Astrocyte of the hippocampus (primary cell): ENCODE data around the gene ANK3.

Source experiments
- DNase-seq: peaks from one replicate; pipeline ENCODE4 v3.0.0; 2011; ENCODE audit warnings: low read depth, low spot score

The ANK3 gene

GRCh38 chr10:60377955-60378354 is 11.7 kb downstream of the ANK3 start:
- no peak for DNase-seq

- no peak for DNase-seq
Observed at GRCh38 chr10:60377042-60377352, 12.7 kb downstream of the ANK3 start.

DNA sequence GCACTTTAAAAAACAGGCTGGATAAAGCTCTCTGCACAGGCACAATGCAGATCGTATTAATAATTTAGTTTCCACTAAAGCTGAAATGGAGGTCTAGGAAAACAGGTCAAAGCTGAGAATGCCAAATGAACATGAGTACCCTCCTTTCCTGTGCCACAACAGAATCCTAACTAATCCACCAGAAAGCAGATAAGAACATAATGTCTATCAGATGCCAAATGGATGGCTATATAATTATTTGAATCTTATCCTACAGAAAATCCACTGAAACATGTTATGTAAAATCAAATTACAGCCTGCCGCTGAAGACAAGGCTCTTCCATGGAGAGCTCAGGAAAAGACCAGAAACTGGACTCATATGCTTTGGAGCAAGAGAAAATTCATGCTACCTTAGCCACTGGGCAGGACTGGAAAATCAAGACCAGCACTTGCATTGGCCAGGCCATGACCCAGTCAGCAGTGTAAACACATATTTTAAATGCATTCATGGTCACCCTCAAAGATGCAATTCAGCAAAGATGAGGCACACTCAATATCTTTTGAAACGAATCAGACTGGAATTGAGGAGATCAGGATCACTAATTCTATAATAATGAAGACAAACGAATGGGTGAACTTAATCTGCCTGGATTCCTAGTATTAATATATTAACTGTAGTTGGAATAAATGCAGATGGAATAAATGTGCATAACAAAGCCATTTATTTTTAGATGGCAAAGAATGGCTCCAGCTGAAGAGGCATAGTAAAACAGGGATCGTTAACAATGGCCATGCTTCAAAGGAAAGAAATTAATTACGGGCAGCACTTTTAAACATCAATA is 13.2 kb downstream of the ANK3 start:
- DNase-seq: no peak

DNA sequence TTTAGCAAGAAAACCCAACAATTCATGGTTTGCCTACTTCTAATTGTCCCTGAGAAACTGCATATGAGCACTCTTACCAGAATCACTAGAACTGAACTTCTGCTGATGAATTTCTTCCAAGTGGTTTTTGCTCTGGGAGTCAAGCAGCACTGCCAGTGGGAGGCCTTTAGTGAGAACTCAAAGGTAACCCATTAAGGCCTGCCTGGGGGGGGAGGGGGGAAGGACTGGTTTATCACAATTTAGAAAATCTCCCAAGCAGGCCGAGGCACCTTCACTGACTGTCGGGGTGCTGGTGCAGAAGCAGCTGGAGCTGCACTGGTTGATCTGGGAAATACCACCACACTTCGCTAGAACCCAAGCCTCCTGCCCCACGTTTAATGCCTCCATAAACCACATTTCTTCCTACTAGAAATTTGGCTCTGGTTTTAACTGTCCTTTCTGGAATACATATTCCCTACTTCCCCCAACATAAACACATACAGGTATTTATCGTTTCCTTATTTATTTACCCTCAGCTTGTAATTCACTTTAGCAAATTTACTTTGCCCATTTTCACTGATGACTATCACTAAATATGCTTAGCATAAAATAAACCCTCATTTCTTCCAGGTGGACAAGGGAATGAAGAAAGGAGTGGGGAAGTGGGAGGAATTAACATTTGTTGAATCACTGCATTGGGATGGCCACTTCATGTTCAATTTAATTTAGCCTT is 14.2 kb downstream of the ANK3 start:
- DNase-seq: no peak

DNA sequence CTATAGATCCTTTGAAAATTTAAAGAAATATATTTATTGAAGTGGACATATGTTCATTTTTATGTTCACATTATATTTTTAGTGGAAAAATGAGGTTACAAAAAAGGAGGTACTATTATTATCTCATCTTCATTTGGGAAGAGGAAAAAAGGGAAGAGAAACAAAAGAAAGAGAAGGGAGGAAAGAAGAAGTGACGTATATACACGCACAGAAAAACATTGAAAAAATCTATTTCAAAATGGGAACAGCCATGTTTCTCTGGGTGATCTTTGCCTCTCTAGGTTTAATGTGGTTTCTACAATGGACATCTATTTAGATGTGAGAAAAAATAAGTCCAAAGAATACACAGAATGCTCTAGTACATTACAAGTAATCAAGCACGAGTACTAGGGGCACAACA is 14.8 kb downstream of the ANK3 start:
- no peak for DNase-seq

- DNase-seq: no peak
Observed at GRCh38 chr10:60372436-60372835, 17.2 kb downstream of the ANK3 start.

DNA sequence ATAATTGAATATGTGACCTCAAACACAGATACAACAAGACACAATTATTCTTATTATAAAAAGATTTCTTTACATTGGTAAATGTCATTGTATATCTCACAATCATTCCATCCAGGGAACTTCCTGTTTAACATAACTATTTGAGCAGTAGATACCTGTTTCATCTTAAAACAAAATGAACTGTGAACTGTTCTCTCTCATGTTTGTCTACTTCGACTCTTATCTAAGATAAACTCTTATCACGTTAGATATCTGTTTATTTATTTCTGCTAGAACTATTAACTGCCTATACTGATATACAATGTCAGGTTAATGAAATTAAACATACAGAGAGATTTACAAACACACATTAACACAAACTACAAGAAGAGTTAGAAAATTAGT is 20.1 kb downstream of the ANK3 start:
- no peak for DNase-seq

- no peak for DNase-seq
Observed at GRCh38 chr10:60368875-60369546, 20.7 kb downstream of the ANK3 start.

DNA sequence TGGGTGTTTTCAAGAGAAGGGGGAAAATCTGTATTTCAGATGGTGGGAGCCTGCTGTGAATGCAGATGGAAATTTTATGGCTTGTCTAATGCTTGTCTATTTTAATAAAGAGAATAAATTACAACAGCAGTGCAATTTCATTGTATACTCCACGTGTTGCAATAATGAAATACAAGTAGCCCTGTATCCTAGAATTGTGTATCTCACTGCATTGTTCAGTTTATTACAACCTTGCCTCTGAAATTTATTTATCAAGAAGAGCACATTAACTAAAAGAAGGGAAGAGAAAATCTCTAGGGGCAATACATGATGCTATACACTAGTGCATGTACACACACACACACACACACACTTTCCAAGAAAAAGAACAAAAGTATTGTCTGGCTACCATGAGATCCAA is 21.8 kb downstream of the ANK3 start:
- no peak for DNase-seq

DNA sequence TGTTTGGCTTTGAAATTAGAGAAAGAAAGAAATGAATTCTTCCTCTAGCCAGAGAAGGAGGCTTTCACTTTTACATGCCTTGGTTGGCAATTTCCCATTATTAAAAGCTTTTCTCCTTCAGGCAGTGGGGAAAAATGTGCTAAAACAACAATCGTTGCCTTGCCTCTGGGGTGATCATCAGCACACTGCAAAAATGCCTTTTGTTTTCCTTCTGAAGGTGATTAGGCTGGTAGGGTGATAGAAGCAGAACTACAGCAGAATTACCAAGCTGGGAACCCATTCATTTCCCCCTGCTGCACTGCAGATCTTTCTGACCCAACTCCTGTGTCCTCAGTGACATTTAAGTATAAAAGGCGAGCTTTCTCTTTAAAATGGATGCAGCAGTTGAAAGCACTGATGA is 22.2 kb downstream of the ANK3 start:
- DNase-seq: peak; percentile 61

DNA sequence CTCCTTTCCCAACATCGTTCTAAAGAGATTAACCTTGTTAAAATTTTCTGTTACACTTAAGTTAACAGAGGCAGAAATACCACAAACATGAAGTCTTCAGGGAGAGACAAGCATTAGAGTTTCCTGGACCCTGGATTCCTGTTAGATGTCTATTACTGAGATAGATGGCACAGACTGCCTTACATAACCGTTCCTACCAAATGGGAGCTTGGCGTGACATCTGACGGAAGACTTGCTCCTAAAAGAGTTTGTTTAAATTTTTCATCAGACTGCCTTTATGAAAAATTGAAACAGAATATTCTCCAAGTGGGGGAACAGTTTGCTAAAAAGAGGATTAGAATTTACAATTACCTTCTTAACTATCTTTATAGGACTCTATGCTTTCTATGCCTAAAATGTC is 22.7 kb downstream of the ANK3 start:
- no peak for DNase-seq

DNA sequence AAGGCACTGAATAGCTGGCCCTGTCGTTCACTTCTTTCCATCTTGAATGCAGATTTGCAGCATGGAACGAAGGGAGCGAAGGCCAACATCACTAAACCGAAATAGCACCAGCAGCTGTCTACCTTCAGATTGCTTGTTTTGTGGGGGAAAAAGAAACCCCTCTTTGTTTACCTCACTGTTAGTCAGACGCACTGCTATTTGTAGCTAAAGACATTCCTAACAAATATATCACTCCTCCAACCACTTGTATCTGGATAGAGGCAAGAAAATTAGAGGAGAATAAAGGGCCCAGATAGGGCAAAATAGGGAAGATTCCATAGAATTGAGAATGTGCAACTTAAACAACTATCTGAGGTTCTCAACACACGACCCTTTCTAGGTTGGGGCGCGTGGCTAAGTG is 26.5 kb downstream of the ANK3 start:
- DNase-seq: no peak

DNA sequence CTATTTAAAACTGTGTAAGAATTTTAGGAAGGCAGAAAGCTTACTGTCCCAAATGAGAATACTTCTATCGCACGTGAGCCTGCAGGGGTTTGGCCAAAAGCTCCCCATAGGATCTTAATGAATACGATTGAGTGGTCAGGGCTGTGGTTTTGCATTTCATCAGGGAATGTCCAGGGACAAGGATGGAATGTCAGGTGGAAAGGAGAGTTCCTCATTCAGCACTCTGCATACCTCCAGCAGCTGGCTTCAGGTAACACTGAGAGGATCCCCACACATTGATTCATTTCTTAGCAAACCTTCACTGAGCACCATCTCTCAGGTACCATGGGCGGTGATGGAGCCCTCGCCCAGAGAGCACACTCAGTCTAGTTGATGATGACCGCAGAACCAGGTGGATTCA is 27.2 kb downstream of the ANK3 start:
- no peak for DNase-seq

GRCh38 chr10:60359066-60359465 is 30.6 kb downstream of the ANK3 start:
- DNase-seq: no peak

GRCh38 chr10:60358282-60358681 is 31.4 kb downstream of the ANK3 start:
- no peak for DNase-seq

- DNase-seq: no peak
Observed at GRCh38 chr10:60353519-60354258, 36.0 kb downstream of the ANK3 start.

DNA sequence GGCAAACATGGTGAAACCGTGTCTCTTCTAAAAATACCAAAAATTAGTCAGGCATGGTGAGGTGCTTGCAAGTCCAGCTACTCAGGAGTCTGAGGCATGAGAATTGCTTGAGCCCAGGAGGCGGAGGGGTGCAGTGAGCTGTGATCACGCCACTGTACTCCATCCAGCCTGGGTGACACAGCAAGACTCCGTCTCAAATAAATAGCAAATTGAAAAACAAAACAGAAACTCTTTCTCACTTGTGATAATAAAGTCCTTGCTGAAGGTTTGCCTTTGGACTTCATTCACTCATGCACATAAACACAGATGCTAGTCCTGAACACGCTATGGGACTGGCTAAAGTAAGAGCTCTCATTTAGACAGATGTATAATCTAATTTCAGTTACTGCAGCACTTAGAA is 37.6 kb downstream of the ANK3 start:
- DNase-seq: no peak

DNA sequence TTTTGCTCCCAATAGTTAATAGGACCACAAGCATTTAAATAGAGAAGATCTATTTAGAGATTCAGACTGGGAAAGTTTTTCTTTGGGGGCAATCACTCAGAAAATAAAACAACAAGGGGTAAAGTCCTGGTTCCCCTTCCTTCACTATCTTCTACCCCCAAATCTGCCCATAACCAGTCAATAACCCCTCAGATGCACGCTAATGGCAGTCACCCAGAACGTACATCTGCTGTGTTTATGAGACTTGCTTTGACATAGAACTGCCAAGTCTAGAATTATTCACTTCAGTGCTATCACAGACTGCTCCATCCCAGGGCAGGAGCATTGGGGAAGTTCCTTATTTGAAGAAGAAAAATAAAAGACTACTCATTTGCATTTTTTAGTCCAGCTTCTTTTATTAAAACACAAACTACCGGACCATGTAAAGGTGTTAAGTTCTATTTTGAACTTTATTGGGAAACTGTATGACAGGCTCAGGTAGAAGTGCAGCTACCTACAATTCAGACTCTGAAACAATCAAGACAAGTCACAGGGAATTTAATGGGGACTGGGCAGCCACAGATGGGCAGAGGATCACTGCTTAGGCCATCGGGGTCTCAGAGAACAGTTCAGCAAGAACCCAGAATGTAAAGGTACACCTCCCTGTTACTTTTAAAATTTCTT is 38.4 kb downstream of the ANK3 start:
- DNase-seq: no peak

GRCh38 chr10:60350400-60350799 is 39.3 kb downstream of the ANK3 start:
- DNase-seq: no peak

DNA sequence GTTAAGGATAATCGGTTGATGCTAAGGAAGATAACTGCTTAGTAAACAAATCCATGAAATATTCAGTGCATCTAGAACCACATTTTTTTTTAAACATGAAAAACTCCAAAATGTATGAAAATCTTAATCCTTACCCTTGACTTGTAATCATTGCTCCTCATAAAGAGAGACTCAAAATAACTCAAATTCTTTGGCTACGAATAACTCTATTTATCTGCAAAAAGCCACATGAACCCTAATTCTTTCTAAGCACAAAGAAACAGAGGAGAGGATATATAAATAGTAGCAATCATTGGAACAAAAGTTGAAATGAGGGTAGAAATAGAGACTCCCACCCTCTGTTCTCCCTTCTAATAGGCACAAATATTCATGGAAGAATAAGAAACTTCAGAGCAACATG is 40.2 kb downstream of the ANK3 start:
- no peak for DNase-seq

DNA sequence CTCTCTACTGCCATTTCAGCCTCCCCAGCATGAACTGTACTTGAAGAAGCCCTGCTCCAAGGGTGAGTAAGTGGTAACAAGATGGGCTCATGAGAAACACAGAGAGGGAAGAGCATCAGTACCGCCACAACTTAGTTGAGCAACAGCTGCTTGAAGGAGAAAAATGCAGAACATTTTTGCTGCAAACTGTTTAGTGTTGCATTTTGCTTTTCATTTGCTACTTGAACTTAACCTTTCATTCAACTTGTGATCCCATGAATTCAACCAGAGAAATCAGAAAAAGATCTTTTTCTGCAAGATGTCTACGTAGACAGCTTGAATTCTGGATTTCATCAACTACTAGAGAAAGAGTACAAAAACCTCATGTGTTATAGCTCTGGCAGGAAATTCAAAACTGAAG is 40.7 kb downstream of the ANK3 start:
- DNase-seq: no peak

DNA sequence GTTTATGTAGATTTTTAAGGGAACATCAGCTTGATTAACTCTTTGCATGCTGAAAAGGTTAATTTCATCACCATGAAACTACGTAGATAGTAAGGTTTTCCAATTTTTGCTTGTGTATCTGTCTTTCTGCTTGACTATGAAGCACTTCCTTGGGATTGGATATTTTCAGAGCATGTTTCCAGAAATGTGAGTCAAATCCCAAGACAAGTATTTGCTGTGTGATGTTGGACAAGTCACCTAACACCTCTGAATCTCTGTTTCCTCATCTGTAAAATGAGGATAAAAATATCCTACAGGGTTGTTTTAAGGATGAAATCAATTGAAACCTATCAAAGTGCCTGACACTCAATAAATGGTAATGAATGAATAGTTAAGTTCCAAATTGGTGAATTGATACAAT is 42.4 kb downstream of the ANK3 start:
- no peak for DNase-seq
